Measurements from ENCODE around the gene GSTT2.

GSTT2 gene

DNA sequence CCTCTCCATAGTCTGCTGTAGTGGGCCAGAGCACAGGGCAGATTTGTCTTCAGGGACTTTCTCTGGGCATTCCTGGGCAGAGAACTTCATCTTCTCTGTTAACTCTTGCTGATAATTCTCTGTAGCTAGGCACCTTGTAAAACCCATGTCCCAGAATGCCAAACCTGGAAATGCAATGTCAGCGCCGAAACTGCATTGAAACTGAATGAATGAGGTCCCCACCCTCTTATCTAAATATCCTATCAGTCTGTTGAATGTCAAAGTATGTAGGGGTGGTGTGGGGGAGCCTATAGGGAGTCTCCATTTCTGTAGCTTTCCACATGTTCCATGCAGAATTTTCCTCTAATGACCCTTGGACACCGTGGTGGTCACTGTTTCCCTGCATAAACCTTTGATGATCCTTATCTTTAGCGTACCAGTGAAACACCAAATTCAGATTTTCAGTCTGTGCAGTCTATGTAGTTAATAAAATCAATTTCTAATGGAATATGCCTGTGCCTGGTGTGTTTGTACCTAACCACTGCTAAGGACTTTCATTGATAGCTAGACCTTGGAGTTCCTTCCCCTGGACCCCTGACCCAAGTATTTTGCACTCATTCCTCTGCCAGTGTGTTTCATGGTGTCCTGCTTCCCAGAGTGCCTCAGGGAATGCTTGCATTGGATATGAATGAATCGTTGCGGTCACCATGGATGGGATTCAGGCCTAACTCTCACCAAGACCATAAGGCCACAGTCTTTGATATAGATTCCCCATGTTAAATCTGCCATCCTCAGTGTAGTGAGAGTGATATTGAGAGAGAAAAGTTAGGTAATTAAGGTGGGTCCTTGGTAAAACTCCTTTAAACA is 28.7 kb downstream of the GSTT2 start:
- DNase-seq (ENCODE audit: low read depth, low spot score) = no peak

DNA sequence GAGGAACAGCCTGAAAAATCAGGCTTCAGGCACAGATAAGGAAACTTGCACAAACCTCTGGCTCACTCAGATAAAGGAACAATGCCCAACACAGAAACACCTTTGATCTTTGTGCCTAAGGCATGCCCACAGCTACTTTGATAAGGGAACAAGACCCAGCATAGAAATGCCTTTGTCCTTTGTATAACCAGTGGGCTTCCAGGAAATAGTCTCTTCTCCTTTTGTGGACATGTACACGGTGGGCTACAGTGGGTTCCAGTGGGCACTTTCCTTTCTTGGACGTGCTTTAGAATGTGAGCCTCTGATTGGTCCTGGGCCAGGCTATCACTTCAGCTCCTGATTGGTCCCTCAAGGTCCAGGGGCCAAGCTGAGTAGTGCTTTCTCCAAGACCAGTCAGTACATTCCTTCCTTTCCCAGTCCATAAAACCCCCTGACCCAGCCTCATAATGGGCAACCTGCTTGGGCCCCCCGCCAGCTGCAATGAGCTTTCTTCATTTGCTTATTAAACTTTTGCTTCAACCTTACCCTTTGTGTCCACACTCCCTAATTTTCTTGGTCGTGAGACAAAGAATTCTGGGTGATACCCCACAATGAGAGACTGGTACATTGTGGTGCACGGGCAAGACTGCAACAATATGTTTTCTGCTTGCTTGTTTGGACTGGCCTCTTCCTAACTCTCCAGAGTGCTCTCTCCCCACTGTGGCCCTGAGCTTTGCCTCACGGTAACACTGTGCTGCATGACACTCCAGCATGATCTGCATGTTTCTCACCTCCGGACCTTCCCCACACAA is 29.5 kb downstream of the GSTT2 start:
- no peak for DNase-seq (ENCODE audit: low read depth, low spot score)

DNA sequence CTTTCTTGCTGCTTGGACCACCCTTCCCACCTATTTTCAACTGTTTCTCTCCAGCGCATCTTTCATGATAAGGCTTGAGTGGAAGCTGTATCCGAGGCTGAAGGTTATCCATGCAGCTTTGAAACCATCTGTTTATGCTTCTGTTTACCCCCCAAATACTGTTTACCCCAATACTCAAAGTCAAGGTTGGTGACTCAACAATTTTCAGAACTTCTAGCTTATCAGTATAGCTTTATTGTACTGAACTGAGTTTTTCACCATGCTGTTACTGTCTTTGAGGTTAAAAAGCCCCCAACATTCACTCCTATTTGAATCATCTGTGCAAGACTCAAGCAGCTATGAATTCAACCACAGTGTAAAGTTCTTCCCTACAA is 30.1 kb downstream of the GSTT2 start:
- no peak for DNase-seq (ENCODE audit: low read depth, low spot score)

DNA sequence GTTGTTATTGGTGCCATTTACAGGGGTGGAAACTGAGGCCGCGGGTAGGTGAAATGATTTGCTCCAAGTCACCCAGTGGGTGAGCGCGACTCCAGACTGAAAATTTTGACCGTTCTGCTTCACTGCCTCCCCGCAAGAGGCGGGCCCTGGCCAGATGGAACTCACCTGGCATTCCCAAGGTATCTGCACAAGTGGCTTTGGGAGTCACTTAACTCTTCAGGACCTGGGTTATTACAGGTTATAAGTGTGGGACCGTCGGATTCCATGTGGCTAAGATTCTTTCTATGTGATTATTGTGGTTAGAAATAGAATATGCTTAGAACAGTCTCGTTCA is 31.8 kb downstream of the GSTT2 start:
- DNase-seq (ENCODE audit: low read depth, low spot score) = no peak

DNA sequence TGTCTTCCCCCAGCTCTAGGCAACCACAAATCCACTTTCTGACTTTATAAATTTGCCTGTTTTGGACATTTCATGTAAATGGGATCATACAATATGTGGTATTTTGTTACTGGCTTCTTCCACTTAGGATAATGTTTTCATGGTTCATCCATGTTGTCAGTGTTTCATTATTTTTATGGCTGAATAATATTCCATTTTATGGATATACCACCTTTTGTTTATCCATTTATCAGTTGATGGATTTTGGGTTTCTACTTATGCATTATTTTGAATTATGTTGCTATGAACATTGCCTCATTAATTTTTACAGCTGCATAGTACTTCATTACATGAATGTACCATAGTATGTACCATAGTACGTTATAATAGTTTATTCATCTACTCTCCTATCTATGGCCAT is 36.2 kb downstream of the GSTT2 start:
- DNase-seq (ENCODE audit: low read depth, low spot score) = no peak

DNA sequence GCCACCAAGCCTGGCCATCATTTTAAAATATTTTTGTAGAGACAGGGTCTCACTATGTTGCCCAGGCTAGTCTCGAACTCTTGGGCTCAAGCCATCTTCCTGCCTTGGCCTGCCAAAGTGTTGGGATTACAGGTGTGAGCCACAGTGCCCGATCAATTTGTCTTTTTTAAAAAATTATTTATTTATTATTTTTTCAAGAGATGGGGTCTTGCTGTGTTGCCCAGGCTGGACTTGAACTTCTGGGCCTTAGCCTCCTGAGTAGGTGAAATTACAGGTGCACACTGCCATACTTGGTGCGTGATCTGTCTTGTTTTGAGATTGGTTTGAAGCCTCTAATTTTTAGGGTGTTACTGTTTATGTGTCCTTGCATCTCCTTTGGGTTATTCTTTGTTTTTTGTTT is 41.4 kb downstream of the GSTT2 start:
- no peak for DNase-seq (ENCODE audit: low read depth, low spot score)

DNA sequence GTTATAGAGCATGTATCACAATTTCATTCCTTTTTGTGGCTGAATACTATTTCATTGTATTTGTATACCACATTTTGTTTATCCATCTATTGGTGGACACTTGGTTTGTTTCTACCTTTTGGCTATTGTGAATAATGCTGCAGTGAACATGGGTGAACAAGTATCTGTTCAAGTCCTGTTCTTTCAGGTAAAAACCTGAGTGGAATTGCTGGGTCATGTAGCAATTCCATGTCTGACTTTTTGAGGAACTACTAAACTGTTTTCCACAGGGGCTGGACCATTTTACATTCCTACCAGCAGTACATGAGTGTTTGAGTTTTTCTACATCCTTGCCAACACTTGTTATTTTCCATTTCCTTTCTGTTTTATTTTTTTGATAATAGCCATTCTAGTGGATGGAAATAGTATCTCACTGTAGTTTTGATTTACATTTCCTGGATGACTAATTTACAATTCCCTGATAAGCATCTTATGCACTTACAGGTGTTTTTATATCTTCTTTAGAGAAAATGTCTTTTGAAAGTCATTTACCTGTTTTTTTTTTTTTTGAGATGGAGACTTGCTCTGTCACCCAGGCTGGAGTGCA is 43.4 kb downstream of the GSTT2 start:
- DNase-seq (ENCODE audit: low read depth, low spot score) = no peak

DNA sequence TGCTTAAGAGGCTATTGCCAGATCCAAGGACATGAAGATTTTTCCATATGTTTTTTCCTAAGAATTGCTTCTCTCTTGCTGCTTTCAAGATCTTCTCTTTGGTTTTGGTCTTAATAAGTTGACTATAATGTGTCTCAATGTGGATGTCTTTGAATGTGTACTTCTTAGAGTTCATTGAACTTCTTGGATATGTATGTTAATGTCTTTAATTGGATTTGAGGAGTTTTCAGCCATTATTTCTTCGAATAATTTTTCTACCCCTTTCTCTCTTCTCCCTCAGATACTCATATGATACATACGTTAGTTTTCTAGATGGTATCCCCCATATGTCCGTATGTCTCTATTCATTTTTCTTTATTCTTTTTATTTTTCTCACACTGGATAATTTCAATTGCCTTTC is 44.4 kb downstream of the GSTT2 start:
- DNase-seq (ENCODE audit: low read depth, low spot score) = no peak

DNA sequence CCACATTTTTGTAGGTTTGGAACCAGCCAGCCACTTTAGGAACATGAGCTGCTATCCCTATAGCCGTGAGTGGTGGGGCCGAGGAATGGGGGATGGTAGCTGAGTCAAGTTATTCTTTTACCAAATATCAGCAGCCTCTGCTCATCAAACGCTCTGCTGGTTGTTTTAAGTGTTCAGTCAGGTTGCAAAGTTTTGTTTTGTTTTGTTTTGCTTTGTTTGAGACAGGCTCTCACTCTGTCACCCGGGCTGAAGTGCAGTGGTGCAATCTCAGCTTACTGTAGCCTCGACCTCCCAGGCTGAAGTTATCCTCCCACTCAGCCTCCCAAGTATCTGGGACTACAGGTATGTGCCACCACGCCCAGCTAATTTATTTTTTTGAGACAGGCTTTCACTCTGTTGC is 45.5 kb downstream of the GSTT2 start:
- no peak for DNase-seq (ENCODE audit: low read depth, low spot score)

DNA sequence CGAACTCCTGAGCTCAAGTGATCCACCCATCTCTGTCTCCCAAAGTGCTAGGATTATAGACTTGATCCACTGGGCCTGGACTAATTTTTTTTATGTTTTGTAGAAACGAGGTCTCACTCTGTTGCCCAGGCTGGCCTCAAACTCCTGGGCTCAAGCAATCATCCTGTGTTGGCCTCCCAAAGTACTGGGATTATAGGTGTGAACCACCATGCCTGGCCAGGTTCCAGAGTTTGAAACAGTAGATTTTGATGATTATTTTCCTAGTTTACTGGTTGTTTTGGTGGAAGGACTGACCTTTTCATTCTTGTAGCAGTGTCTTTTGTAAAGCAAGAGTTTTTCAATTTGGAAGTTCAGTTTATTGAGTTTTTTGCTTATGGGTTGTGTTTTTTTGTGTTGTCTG is 46.1 kb downstream of the GSTT2 start:
- DNase-seq (ENCODE audit: low read depth, low spot score) = no peak

DNA sequence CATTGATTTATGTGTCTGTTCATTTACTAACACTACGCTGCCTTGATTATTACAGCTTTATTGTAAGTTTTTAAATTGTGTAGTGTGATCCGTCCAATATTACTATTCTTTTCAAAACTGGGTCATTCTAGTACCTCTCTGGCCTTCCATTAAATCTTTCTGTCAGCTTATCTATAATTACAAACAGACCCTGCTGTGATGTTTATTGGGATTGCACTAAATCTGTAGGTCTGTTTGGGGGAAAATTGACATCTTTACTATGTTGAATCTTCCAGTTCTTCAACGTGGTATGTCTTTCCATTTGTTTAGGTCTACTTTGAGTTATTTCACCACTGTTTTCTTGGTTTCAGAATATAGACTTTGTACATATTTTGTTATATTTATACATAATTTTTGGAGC is 46.8 kb downstream of the GSTT2 start:
- DNase-seq (ENCODE audit: low read depth, low spot score) = no peak

DNA sequence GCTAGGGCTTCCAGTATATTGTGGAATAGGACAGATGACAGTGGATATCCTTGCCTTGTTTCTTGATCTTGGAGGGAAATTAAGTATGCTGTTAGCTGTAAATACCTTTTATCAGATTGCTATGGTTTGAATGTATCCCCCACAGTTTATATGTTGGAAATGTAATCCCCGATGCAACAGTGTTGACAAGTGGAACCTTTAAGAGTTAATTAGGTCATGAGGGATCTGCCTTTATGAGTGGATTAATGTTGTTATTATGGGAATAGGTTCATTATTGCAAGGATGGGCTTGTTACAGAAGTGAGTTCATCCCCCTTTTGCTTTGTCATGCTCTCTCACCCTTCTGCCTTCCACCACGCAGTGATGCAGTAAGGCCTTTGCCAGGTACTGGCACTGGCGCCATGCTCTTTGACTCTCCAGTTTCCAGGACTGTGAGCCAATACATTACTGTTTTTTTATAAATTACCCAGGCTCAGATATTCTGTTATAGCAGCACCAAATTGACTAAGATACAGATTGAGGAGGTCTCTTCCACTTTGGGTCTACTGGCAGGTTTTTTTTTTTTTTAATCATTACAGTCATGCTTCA is 47.5 kb downstream of the GSTT2 start:
- no peak for DNase-seq (ENCODE audit: low read depth, low spot score)

DNA sequence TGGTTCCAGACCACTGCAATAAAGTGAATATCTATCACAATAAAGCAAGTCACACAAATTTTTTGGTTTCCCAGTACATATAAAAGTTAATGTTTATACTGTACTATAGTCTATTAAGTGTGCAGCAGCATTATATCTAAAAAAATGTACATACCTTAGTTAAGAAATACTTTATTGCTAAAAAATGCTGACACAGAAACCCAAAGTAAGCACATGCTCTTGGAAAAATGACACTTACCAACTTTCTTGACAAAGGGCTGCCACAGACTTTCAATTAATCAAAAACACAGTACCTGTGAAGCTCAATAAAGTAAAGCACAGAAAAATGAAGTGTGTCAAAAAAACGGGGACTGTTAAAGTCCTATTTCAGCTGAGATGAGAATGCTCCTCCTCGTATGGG is 48.1 kb downstream of the GSTT2 start:
- DNase-seq (ENCODE audit: low read depth, low spot score) = no peak

DNA sequence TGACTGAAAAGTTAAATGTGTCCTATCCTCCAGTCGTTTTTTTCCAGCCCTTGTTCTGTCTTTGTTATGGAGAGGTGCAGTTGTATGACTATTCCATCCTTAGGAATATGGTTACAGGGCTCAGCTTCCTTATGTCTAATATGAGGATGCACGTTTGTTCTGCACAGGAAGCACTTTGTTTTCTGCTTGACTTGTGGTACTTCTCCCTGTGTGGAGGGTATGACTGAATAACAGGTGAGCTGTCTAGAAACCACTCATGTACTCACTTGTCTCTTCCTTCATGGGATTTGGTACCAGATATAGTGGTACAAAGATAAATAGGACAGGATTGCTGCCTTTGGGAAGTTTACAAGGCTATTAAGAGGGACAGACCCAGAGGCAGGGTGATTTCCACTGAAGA is 48.6 kb downstream of the GSTT2 start:
- DNase-seq (ENCODE audit: low read depth, low spot score) = no peak

DNA sequence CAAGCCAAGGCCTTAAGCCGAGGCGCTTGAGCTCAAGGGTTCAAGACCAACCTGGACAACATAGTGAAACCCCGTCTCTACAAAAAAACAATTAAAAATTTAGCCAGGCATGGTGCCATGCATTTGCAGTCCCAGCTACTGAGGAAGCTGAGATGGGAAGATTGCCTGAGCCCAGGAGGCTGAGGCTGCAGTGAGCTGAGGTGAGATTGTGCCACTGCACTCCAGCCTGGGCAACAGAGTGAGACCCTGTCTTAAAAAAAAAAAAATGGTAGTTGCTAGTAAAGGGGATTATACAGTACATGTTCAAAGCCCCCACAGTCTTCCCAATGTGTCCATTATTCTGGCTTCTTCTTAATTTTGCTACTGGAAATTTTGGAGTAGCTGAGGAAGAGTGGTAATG is 49.4 kb downstream of the GSTT2 start:
- DNase-seq (ENCODE audit: low read depth, low spot score) = no peak

DNA sequence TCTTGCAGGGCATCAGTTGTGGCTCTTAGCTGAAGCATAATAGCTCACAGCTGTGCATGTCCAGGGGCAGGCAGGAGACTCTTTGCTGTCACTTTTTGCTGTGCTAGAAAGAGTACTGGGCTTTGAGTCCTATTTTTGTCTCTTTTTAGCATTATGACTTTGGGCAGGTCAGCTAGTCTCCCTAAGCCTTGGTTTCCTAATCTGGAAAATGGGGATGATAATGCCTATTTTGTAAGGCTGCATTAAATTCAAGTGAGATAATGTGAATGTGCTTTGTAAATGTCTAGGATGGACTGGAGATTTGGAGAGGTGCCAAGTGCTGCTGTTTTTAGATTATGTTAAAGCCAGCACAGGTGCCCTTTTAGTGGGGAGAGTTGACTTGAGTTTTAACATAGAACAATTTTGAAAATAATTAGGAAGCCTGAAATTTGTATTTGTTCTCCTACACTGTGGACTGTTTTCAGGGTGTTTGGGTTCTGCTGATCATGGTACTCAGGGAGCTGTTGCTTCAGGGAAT is 50.3 kb downstream of the GSTT2 start:
- DNase-seq (ENCODE audit: low read depth, low spot score) = no peak

Data from smooth muscle cell of the brain vasculature (primary cell).